Measurements from ENCODE around the gene NAA38. TPM values are rescaled to one million over a fixed set of nuclear protein-coding genes. Genes with fewer than 3 reads are reported as not detected.

Gene NAA38
- polyA plus RNA-seq, 1 donor (not counting 4 experiments of a cell fraction or from before 2014, with no cell fraction given): 70.9 TPM

- Histone ChIP-seq H4K20me1 (ENCODE audit: control insufficient read depth, extremely low read depth, insufficient read depth, low read length) (no peaks in the 10 kb centered on the region), H3K9me1 (ENCODE audit: control insufficient read depth, extremely low read depth, insufficient read depth, low read length) (no peaks in the 10 kb centered on the region), H3K27me3 (ENCODE audit: control insufficient read depth, extremely low read depth, insufficient read depth, low read length) (no peaks in the 10 kb centered on the region), H3K4me3 (ENCODE audit: control insufficient read depth in 2 of 3, extremely low read depth in 1 of 3, insufficient read depth in 2 of 3, low read depth in 1 of 3, low read length in 3 of 3) (no peak overlapping the region), H3K9me3 (ENCODE audit: control insufficient read depth, low read depth, low read length) (no peaks in the 10 kb centered on the region), H3K4me1 (ENCODE audit: control insufficient read depth, extremely low read depth, insufficient read depth, low read length) (no peaks in the 10 kb centered on the region), H3K79me2 (ENCODE audit: control insufficient read depth, insufficient read depth, low read length) (no peaks in the 10 kb centered on the region), H3K9ac (ENCODE audit: control insufficient read depth, extremely low read depth, insufficient read depth, low read length) (no peak overlapping the region), H3K27ac (ENCODE audit: control insufficient read depth, insufficient read depth, low read length) (no peak overlapping the region), H3K36me3 (ENCODE audit: control insufficient read depth in 2 of 2, extremely low read depth in 1 of 2, insufficient read depth in 2 of 2, low read length in 2 of 2) (no peaks in the 10 kb centered on the region), H3K4me2 (ENCODE audit: control insufficient read depth, extremely low read depth, insufficient read depth, low read depth, low read length) (no peak overlapping the region), H2AFZ (ENCODE audit: control insufficient read depth, low read length) (no peak overlapping the region)
- dilution Hi-C loops (cut with MboI; ENCODE audit: extremely low pct_ligation_motif_present, low sequenced_read_pairs): no loop called here
- no peak for FAIRE-seq
- DNase-seq (ENCODE audit: low read depth, low spot score): no peak
- TF ChIP-seq EZH2 (IDR thresholded peaks at IDR 0.05; ENCODE audit: low read length): no peak
- TF ChIP-seq, protein P1, sequence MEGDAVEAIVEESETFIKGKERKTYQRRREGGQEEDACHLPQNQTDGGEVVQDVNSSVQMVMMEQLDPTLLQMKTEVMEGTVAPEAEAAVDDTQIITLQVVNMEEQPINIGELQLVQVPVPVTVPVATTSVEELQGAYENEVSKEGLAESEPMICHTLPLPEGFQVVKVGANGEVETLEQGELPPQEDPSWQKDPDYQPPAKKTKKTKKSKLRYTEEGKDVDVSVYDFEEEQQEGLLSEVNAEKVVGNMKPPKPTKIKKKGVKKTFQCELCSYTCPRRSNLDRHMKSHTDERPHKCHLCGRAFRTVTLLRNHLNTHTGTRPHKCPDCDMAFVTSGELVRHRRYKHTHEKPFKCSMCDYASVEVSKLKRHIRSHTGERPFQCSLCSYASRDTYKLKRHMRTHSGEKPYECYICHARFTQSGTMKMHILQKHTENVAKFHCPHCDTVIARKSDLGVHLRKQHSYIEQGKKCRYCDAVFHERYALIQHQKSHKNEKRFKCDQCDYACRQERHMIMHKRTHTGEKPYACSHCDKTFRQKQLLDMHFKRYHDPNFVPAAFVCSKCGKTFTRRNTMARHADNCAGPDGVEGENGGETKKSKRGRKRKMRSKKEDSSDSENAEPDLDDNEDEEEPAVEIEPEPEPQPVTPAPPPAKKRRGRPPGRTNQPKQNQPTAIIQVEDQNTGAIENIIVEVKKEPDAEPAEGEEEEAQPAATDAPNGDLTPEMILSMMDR (optimal IDR thresholded peaks at IDR 0.05 in 1 of 3, IDR thresholded peaks at IDR 0.05 in 1 of 3, conservative IDR thresholded peaks at IDR 0.05 in 1 of 3; ENCODE audit: extremely low read depth in 1 of 3, insufficient read depth in 2 of 3, low read length in 3 of 3): no peak
Measured at GRCh38 chr17:7816926-7817642, 40.3 kb downstream of the NAA38 start.

DNA sequence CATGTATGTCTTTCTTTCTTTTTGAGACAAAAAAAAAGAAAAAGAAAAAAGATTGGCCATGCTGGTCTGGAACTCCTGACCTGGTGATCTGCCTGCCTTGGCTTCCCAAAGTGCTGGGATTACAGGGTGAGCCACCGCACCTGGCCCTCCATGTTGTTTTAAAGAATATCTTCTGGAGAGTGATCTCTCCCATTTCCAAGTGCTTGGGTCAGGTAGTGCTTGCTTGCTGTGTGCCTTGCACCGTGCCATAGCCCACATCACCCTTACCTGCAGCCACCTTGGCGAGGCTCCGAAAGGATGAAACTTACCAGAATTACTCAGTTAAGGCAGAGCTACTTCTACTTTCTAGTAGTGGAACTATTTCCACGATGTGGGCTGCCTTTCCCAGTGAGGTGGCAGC is 42.4 kb downstream of the NAA38 start:
- dilution Hi-C loops (cut with MboI; ENCODE audit: extremely low pct_ligation_motif_present, low sequenced_read_pairs): no loop called here
- Histone ChIP-seq H3K4me3 (ENCODE audit: control insufficient read depth in 2 of 3, extremely low read depth in 1 of 3, insufficient read depth in 2 of 3, low read depth in 1 of 3, low read length in 3 of 3) (no peak overlapping the region), H3K79me2 (ENCODE audit: control insufficient read depth, insufficient read depth, low read length) (no peaks in the 10 kb centered on the region), H4K20me1 (ENCODE audit: control insufficient read depth, extremely low read depth, insufficient read depth, low read length) (no peaks in the 10 kb centered on the region), H3K9me3 (ENCODE audit: control insufficient read depth, low read depth, low read length) (no peaks in the 10 kb centered on the region), H3K4me2 (ENCODE audit: control insufficient read depth, extremely low read depth, insufficient read depth, low read depth, low read length) (no peak overlapping the region), H3K27me3 (ENCODE audit: control insufficient read depth, extremely low read depth, insufficient read depth, low read length) (no peaks in the 10 kb centered on the region), H3K27ac (ENCODE audit: control insufficient read depth, insufficient read depth, low read length) (no peak overlapping the region), H2AFZ (ENCODE audit: control insufficient read depth, low read length) (no peak overlapping the region), H3K9me1 (ENCODE audit: control insufficient read depth, extremely low read depth, insufficient read depth, low read length) (no peaks in the 10 kb centered on the region), H3K4me1 (ENCODE audit: control insufficient read depth, extremely low read depth, insufficient read depth, low read length) (peaks cover 2% of the 10 kb centered on the region), H3K36me3 (ENCODE audit: control insufficient read depth in 2 of 2, extremely low read depth in 1 of 2, insufficient read depth in 2 of 2, low read length in 2 of 2) (no peaks in the 10 kb centered on the region), H3K9ac (ENCODE audit: control insufficient read depth, extremely low read depth, insufficient read depth, low read length) (no peak overlapping the region)
- TF ChIP-seq, protein P1 (optimal IDR thresholded peaks at IDR 0.05 in 1 of 3, IDR thresholded peaks at IDR 0.05 in 1 of 3, conservative IDR thresholded peaks at IDR 0.05 in 1 of 3; ENCODE audit: extremely low read depth in 1 of 3, insufficient read depth in 2 of 3, low read length in 3 of 3): no peak
- no peak for TF ChIP-seq EZH2 (IDR thresholded peaks at IDR 0.05; ENCODE audit: low read length)
- DNase-seq (ENCODE audit: low read depth, low spot score) (no peak), FAIRE-seq (no peak)
